Measurements from ENCODE around the gene DPP7.

Gene DPP7

DNA sequence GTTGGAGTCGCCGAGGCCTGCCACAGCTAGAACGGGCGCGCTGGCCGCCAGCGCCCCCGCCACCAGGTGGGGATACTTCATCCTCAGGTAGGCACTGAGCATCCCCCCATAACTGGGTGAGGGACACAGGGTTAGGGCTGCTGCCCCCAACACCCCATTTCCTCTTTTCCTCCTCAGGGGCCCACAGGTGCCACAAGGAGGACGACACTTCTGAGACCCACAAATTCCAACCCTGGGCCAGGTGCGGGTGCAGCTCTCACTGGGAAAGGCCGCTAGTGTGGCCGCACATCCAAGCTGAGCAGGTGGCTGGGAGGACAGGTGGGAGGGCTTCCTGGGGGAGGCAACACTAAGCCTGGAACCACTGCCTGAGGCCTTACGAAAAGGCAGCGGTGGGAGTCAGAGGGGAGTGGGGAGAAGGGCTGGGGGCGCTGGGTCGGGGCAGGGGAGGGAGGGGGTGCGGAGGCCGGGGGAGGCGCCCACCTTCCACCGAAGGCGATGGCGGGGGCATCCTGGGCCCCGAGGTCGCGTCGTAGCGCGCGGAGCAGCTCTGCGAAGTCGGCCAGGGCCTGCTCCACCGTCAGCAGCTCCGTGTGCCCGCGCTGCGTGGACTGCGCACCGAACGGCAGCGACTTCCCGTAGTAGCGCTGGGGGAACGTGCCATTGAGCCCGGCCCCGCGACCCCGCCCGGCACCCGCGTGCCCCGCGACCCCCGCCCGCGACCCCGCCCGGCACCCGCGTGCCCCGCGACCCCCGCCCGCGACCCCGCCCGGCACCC lies 961 bp downstream of the DPP7 start:
- no peak overlapping the region for H3K9ac ChIP-seq (ENCODE audit: low read length)
- peaks cover 11% of the 10 kb centered on the region; the same call in 1 of the 2 replicates for H3K4me1 ChIP-seq (ENCODE audit: low read length)
- no peaks in the 10 kb centered on the region for H3K9me3 ChIP-seq (ENCODE audit: insufficient read depth, low read length)
- no peaks in the 10 kb centered on the region for H3K79me2 ChIP-seq (ENCODE audit: low read length)
- H3K27me3 ChIP-seq (ENCODE audit: low read depth, low read length), result peaks cover 6% of the 10 kb centered on the region; the same call in 1 of the 2 replicates
- H2AFZ ChIP-seq (ENCODE audit: low read depth, low read length), result no peak overlapping the region
- no peak overlapping the region for H3K4me3 ChIP-seq (ENCODE audit: low read length)
- no peak overlapping the region for H3K27ac ChIP-seq (ENCODE audit: low read length)
- no peak for TF ChIP-seq EZH2phosphoT487 (IDR thresholded peaks at IDR 0.05; ENCODE audit: low read depth)
- TF ChIP-seq, protein P1, sequence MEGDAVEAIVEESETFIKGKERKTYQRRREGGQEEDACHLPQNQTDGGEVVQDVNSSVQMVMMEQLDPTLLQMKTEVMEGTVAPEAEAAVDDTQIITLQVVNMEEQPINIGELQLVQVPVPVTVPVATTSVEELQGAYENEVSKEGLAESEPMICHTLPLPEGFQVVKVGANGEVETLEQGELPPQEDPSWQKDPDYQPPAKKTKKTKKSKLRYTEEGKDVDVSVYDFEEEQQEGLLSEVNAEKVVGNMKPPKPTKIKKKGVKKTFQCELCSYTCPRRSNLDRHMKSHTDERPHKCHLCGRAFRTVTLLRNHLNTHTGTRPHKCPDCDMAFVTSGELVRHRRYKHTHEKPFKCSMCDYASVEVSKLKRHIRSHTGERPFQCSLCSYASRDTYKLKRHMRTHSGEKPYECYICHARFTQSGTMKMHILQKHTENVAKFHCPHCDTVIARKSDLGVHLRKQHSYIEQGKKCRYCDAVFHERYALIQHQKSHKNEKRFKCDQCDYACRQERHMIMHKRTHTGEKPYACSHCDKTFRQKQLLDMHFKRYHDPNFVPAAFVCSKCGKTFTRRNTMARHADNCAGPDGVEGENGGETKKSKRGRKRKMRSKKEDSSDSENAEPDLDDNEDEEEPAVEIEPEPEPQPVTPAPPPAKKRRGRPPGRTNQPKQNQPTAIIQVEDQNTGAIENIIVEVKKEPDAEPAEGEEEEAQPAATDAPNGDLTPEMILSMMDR (IDR thresholded peaks at IDR 0.05; ENCODE audit: low read depth, low read length), result no peak
- no peaks in the 10 kb centered on the region for H3K36me3 ChIP-seq (replicated peaks; ENCODE audit: low read depth, low read length)
- no peaks in the 10 kb centered on the region for H4K20me1 ChIP-seq (ENCODE audit: insufficient read depth, low read length)
- H3K4me2 ChIP-seq (ENCODE audit: low read length), result no peak overlapping the region

DNA sequence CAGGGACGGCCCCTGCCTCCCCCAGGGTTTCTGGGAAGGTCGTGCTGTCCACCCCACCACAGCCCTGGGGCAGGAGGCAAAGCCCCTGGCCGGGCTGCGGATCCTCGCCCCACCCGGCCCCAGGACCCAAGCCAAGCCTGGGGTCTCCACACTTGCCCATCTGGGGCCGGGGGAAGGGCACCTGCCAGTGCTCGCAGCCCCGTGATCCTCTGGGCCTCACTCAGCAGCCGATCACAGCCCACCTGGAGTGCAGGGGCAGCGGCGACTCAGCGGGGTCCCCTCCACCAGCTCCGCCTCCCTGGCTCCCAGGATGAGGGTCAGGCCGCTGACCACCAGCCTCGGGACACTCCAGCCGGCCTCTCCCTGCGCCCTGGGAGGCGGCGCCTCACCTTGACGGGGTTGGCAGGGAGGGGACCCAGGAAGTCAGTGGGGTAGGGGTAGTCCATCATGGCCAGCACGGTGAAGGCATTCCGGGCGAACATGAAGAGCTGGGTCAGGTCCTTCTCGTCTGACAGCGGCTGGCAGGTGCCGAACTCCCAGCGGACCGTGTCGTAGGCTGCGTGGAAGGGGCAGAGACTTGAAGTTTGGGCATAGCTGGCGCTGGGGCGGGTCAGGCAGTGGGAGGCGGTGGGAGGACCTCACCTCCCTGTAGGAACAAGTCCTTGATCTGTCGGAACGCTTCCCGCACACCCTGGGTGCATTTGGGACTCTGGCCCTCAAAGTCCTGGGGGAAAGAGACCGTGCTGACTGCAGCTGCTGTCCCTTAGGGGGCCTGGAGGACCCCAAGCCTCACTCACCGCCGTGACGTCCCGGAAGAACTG lies 1.8 kb downstream of the DPP7 start:
- no peak overlapping the region for H3K27ac ChIP-seq (ENCODE audit: low read length)
- no peaks in the 10 kb centered on the region for H3K9me3 ChIP-seq (ENCODE audit: insufficient read depth, low read length)
- H3K79me2 ChIP-seq (ENCODE audit: low read length), result no peaks in the 10 kb centered on the region
- no peak overlapping the region for H2AFZ ChIP-seq (ENCODE audit: low read depth, low read length)
- H3K9ac ChIP-seq (ENCODE audit: low read length), result no peak overlapping the region
- no peak overlapping the region for H3K4me3 ChIP-seq (ENCODE audit: low read length)
- peaks cover 3% of the 10 kb centered on the region for H3K36me3 ChIP-seq (replicated peaks; ENCODE audit: low read depth, low read length)
- H3K4me2 ChIP-seq (ENCODE audit: low read length), result no peak overlapping the region
- no peak for TF ChIP-seq EZH2phosphoT487 (IDR thresholded peaks at IDR 0.05; ENCODE audit: low read depth)
- TF ChIP-seq, protein P1 (IDR thresholded peaks at IDR 0.05; ENCODE audit: low read depth, low read length), result no peak
- no peaks in the 10 kb centered on the region for H4K20me1 ChIP-seq (ENCODE audit: insufficient read depth, low read length)
- H3K27me3 ChIP-seq (ENCODE audit: low read depth, low read length), result peaks cover 4% of the 10 kb centered on the region; the same call in 1 of the 2 replicates
- H3K4me1 ChIP-seq (ENCODE audit: low read length), result peaks cover 7% of the 10 kb centered on the region; the same call in 1 of the 2 replicates

- Histone ChIP-seq H3K79me2 (ENCODE audit: low read length) (no peaks in the 10 kb centered on the region), H3K4me3 (ENCODE audit: low read length) (no peak overlapping the region), H4K20me1 (ENCODE audit: insufficient read depth, low read length) (no peaks in the 10 kb centered on the region), H3K36me3 (replicated peaks; ENCODE audit: low read depth, low read length) (peaks cover 5% of the 10 kb centered on the region), H3K27me3 (ENCODE audit: low read depth, low read length) (no peaks in the 10 kb centered on the region), H3K4me1 (ENCODE audit: low read length) (peaks cover 7% of the 10 kb centered on the region; the same call in 1 of the 2 replicates), H3K4me2 (ENCODE audit: low read length) (no peak overlapping the region), H3K9ac (ENCODE audit: low read length) (no peak overlapping the region), H2AFZ (ENCODE audit: low read depth, low read length) (no peak overlapping the region), H3K27ac (ENCODE audit: low read length) (no peak overlapping the region), H3K9me3 (ENCODE audit: insufficient read depth, low read length) (no peaks in the 10 kb centered on the region)
- no peak for TF ChIP-seq EZH2phosphoT487 (IDR thresholded peaks at IDR 0.05; ENCODE audit: low read depth)
- TF ChIP-seq, protein P1 (IDR thresholded peaks at IDR 0.05; ENCODE audit: low read depth, low read length), result no peak
These were observed 2.6 kb downstream of the DPP7 start for GRCh38 chr9:137111788-137112563.
